Stimulated activated CD4-positive, alpha-beta T cell treated with anti-CD3 and anti-CD28 coated beads, Interleukin-1b, Interleukin-23, amount 100 ng/mL, for 1 hour (primary cell): ENCODE measurements around the gene CENPU.

ENCODE experiments used
- DNase-seq, 2 donors: peaks; one replicate each; pipeline ENCODE4 v3.0.0-alpha.2; 2020; ENCODE audit warnings: low read depth in 2 of 2

Gene CENPU

DNA sequence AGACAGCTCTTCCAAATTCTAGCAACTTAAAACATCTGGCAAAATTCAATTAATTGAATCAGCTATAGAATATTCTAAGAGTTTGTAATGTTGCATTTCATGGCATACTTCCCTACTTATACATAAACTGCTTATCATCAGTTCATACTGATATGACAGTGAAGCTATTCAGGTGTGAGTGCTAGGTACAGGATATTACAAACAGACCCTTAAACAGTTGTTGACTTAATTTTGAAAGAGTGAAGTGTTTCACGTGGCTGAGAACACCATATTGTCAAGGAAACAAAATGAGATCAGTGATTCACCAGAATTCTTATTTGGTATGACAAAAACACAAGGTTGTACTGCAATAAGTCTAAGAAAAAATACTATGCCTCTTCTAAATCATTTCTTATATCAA, 27.4 kb downstream of the CENPU start:
- no peak for DNase-seq

- DNase-seq = no peak
Observed at GRCh38 chr4:184705692-184706091, 28.2 kb downstream of the CENPU start.

DNA sequence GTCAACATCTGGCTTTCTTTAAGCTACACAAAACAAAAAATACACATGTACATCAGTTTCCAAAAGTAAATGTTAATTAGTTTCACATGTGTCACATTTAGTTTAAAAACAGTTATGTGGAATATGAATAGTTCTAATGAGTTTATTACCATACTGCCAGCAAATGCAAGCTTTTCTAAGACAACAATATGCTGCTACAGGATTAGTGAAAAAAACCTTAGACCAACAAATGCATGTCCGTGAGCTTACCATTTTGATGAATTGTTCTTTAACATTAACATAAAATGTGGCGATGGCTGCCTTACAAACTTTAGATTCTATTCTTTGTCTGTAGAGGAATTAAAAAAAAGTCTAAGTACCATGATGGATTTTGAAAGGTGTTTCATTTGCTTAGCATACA, 31.8 kb downstream of the CENPU start:
- no peak for DNase-seq

- DNase-seq = no peak
Observed at GRCh38 chr4:184699941-184700340, 34.0 kb downstream of the CENPU start.

GRCh38 chr4:184697956-184698355, 35.9 kb downstream of the CENPU start:
- no peak for DNase-seq

DNA sequence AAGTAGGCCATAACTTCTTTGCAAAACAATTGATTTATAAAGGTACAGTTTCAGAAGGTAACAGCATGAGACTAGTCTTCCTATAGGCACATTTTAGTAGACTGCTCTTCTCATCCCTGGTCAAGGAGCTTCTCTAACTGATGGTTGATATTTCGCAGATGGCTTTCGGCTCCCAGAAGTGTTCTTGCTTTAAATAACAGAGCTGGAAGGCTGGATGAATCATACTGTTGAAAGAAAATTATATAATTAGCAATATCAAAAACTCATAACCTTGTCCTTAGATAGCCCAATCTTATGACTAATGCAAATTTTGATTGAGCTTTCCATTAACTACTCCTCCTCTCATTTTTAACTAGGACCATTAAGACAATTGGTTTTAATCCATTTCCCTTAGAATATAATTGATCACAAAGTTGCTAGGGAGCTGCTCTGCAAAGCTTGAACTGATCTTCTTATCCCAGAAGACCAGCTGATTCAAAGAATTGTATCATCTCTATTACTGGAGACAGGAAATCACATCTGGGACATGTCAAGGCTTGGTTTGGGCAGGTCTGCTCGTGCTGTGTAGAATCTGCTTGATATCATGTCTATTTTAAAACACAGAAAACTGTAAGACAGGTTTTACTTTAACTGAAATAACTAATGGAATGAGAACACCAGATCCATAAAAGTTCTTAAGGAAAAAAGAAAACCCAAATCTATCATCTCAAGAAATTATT, 38.6 kb downstream of the CENPU start:
- DNase-seq = no peak

GRCh38 chr4:184694412-184694956, 39.4 kb downstream of the CENPU start:
- DNase-seq = no peak

GRCh38 chr4:184693056-184693455, 40.8 kb downstream of the CENPU start:
- no peak for DNase-seq

DNA sequence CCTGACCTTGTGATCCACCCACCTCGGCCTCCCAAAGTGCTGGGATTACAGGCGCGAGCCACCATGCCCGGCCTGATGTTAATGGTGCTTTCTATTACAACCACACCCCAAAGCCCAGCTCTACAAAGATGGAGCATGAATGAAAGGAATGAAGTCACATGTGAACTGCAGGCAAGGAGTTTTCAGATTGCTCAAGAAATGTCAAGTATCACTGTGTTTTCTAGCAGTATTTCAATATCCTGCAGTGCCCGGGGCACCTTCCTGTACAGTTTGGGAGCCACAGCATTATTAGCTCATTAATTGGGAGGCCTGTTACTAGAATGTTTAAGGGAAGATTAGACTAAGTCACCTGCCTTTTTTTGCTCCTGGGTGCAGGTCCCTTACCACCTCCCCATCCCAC, 44.2 kb downstream of the CENPU start:
- no peak for DNase-seq

DNA sequence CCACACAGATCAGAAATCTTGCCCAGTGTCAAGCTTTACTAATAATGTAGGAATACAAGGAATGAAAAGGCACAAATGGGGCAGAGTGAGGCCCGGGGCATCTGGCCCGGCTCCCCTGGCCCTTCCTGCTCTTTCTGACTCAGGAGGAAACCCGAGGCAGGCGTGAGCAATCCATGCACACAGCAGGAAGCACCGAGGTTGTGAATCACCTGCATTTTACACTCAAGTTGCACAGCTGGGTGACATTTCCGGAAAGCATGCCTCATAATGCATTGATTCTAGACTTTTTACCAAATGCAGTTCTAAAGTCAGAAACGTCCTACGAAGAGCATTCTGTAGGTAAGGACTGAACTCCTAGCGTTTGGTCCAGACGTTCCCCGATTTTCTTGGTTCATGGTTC, 45.4 kb downstream of the CENPU start:
- DNase-seq = no peak

DNA sequence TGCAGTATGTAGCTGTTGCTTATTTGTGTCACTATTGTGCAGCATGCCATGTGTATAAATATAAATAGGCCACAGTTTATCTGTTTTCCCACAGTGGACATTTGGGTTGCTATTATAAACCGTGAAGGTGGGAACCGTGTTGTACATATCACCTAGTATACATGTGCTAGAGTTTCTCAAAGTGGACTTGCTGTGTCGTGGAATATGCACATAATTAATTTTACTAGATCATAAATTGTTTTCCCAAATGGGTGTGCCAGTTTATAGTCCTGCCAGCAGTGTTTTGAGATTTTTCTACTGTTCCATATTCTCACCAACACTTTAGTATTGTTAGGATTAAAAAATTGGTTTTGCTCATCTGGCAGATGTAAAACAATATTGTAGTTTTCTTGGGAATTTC, 45.9 kb downstream of the CENPU start:
- no peak for DNase-seq

DNA sequence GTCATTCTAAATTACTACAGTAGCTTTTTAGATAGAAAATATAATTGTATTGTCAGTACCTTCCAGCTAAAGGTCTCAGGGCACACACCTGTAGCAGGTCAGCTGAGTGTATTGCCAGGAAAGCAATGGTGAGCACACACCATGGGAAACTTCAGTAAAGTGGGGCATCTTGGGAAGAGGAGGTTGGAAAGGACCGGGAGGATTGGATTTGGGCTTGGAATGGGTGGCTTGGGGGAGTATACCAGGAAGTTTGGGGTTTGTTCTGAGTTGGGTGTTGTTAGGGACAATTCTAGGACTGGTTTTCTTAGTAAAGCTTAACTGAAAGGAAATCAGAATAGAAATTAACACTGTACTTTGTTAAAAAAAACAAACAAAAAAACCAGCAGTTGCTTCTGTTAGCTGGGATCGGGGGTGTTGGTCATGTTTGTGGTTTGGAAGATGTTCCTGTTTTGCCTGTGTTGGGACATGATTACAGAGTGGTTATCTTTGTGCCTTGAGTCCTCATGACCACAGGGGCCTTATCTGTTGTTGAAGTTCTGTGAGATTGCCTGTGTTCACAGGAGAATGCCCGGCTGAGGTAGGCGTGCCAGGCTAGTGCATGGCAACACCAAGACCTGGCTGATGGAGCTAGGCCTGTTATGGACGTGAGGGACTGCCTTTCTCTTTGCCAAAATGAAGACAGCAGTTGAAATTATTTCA, 49.3 kb downstream of the CENPU start:
- no peak for DNase-seq

DNA sequence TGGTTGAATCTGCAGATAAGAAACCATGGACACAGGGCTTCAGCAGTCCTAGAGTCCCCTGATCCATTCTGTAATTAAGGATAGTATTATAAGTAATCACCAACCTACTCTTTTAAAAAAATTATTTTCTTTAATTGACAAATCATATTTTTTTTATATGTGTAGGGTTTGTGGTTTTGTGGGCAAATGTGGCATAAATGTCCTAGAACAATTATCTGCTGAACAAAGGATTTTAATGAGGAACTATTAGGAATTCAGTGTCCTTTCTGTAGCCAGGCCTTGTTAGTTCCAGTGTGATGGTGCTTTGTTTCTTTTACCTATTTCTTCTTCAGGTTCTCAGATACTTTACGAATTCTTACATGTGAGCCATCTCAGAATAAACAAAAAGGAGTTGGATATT, 52.0 kb downstream of the CENPU start:
- no peak for DNase-seq

DNA sequence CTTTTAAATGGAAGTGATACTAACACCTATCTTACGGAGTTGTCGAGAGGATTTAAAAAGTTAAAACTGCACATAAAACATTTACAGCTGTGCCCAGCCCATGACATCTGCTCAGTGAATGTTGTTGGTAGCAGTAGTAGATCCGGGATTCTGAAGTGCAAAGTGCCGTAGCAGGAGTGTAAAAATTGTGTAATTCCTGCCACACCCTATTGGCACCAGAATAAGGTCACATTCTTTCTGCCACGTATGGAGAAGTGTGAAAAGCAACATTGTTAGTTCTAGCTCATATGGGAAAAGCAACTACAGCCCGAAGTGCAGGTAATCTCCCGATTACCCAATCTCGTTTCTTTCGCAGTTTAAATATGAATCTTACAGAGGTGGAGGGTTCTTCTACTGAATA, 53.2 kb downstream of the CENPU start:
- DNase-seq = no peak

- DNase-seq = no peak
Observed at GRCh38 chr4:184675821-184676492, 57.9 kb downstream of the CENPU start.

DNA sequence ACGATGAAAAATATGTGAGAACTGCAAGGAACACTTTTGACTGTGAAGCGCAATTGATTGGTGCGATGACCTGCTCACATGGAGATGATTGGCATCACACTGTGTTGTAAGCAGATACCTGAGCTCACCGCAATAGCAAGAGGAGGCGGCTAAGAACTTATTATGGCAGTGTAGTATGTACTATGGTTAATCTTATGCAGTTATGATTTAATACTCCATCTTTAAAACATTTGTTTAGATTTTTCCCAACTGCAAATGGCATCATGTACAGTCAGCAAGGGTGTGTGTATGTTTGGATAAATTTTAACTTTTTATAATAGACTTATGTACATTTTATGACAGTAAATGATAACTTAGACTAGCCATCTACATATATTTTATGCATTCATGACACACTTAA, 58.9 kb downstream of the CENPU start:
- DNase-seq = no peak

DNA sequence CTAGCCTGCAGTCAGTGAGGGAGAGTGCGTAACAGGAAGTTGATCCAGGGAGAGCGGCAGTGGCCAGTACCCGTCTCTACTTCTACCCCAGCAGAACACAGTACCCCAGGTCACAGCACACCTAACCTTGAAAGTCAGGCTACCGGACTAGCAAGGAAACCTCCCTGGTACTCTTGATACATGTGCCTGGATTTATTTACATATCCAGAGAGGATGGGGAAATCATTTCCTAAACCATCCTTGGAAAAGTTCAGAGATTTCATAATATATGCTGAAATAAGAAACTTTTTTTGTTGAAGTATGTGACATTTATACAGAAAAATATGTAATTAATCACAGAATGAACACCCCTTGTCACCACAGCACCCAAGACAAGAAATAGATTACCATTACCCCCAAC, 59.9 kb downstream of the CENPU start:
- DNase-seq = no peak

GRCh38 chr4:184672741-184673140, 61.2 kb downstream of the CENPU start:
- no peak for DNase-seq

DNA sequence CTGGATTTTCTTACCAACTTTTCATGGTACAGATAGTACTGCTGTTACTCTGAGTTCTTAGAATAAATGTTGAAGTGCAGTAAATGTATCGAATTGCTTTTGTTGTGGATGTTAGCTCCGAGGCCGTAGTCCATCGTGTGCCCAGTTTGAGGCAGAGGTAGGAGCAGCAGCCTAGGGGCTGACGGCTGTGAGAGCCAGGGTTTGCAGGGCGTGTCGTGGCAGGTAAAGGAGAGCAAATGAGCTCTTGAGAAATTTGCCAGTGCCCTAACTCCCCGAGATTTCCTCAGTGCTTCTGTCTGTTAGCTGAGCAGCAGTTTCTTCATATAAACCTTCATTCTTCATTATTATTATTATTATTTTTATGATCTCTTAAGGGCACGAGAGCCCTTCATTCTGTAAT, 62.8 kb downstream of the CENPU start:
- DNase-seq = no peak

DNA sequence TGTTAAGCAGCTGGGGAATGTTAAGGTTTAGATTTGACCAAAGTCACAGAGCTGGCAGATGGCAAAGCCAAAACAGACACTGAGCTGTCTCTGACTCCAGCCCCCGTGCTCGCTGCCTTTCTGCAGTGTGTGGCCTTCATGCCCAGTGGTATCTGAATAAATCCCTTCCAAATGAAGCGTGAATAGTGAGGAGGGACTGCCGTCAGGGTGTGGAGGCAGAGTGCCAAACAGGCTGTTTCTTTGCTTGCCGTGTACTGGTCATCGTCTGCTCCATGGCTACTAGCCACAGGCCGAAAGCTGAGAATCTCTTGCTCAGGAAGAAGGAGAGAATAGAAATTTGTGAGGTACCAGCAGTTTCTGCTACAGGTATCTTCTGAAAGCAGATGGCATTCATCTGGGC, 64.6 kb downstream of the CENPU start:
- no peak for DNase-seq

- DNase-seq = no peak
Observed at GRCh38 chr4:184668511-184669114, 65.3 kb downstream of the CENPU start.

DNA sequence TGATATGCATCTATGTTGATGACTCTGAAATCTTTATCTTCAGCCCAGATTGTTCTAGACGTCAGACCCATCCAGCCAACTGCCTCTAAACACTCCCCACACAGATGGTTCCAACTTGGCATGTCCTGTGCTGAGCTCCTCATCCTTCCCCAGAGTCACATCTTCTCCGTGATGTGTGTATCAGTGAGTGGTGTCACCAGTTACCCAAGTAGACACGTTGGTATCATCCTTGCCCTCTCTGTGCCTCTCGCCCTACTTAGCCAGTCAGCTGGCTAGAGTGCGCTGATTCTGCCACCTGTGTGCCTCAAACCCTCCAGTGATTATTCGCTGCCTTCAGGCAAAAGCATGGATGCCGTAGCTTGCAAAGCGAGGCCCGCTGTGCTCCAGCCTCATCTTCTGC, 65.8 kb downstream of the CENPU start:
- no peak for DNase-seq
